Neural cell (in vitro differentiated cells): ENCODE measurements around the gene C10orf90. TPM values are rescaled to one million over a fixed set of nuclear protein-coding genes. Genes with fewer than 3 reads are reported as not detected.

Source experiments
- H2AFZ ChIP-seq: fragments of 200-600, 300-800 bp; sonication (generic), shearing (Covaris generic); 2 replicates; pipeline ENCODE4 v1.6.0; 2014; ENCODE audit warnings: low read depth, mild to moderate bottlenecking, antibody characterized with exemption, low read length, moderate library complexity
- H3F3A ChIP-seq: fragments of 200-600 bp; shearing (Covaris generic); 2 replicates; pipeline ENCODE4 v1.6.1; 2016; ENCODE audit warnings: mild to moderate bottlenecking, moderate library complexity, mixed read lengths, antibody characterized with exemption, low read length; ENCODE audit not compliant: insufficient read depth, poor library complexity, severe bottlenecking
- H3K27ac ChIP-seq: fragments of 200-600, 300-800 bp; sonication (generic), shearing (Covaris generic); 2 replicates; pipeline ENCODE4 v1.5.1; 2014; ENCODE audit warnings: mild to moderate bottlenecking, low read length, moderate library complexity
- H3K27me3 ChIP-seq: fragments of 300-800, 200-600 bp; sonication (generic), shearing (Covaris generic); 2 replicates; pipeline ENCODE4 v1.6.0; 2014; ENCODE audit warnings: mild to moderate bottlenecking, low read depth, low read length, moderate library complexity; ENCODE audit not compliant: insufficient read depth
- H3K36me3 ChIP-seq: fragments of 300-800, 200-600 bp; sonication (generic), shearing (Covaris generic); 2 replicates; pipeline ENCODE4 v1.5.1; 2014; ENCODE audit warnings: mild to moderate bottlenecking, antibody characterized with exemption, low read length, moderate library complexity; ENCODE audit not compliant: insufficient read depth
- H3K4me2 ChIP-seq: fragments of 300-800, 200-600 bp; sonication (generic), shearing (Covaris generic); 2 replicates; pipeline ENCODE4 v1.6.0; 2014; ENCODE audit warnings: mild to moderate bottlenecking, low read length
- H3K4me3 ChIP-seq: fragments of 300-800, 200-600 bp; sonication (generic), shearing (Covaris generic); 2 replicates; pipeline ENCODE4 v1.5.1; 2014; ENCODE audit warnings: mild to moderate bottlenecking, low read length, moderate library complexity
- H3K79me2 ChIP-seq: fragments of 200-600 bp; shearing (Covaris generic); replicated peaks from 2 replicates; pipeline ENCODE4 v1.6.0; 2014; ENCODE audit warnings: mild to moderate bottlenecking, low read length, moderate library complexity; ENCODE audit not compliant: insufficient read depth
- H3K9ac ChIP-seq: fragments of 300-800, 200-600 bp; sonication (generic), shearing (Covaris generic); 2 replicates; pipeline ENCODE4 v1.6.1; 2016; ENCODE audit warnings: mild to moderate bottlenecking, low read length, mixed read lengths
- H3K9me2 ChIP-seq: fragments of 200-600 bp; shearing (Covaris generic); 2 replicates; pipeline ENCODE4 v1.6.1; 2016; ENCODE audit warnings: mild to moderate bottlenecking, low read length, mixed read lengths; ENCODE audit not compliant: insufficient read depth
- H3K9me3 ChIP-seq: fragments of 200-600, 300-800 bp; sonication (generic), shearing (Covaris generic); 2 replicates; pipeline ENCODE4 v1.6.1; 2016; ENCODE audit warnings: mild to moderate bottlenecking, mixed run types, low read length, moderate library complexity, mixed read lengths
- H4K20me1 ChIP-seq: fragments of 200-600 bp; shearing (Covaris generic); 2 replicates; pipeline ENCODE4 v1.6.1; 2016; ENCODE audit warnings: mild to moderate bottlenecking, mixed run types; ENCODE audit not compliant: insufficient read depth
- CTCF ChIP-seq: fragments of 450-650 bp; IDR thresholded peaks from 2 replicates; pipeline ENCODE4 v1.5.1; 2014; ENCODE audit warnings: antibody characterized with exemption, mild to moderate bottlenecking, moderate library complexity; ENCODE audit not compliant: poor library complexity, severe bottlenecking
- EP300 ChIP-seq: fragments of 450-650 bp; conservative IDR thresholded peaks from 2 replicates; pipeline ENCODE4 v1.6.1; 2014; ENCODE audit warnings: antibody characterized with exemption, mild to moderate bottlenecking, moderate library complexity; ENCODE audit not compliant: poor library complexity, severe bottlenecking
- EZH2 ChIP-seq: fragments of 200-600, 300-800 bp; shearing (Covaris generic), sonication (generic); IDR thresholded peaks from 2 replicates; pipeline ENCODE4 v1.6.1; 2014; ENCODE audit warnings: antibody characterized with exemption, low read length, borderline replicate concordance, mild to moderate bottlenecking; ENCODE audit not compliant: insufficient read depth, poor library complexity, severe bottlenecking
- MXI1 ChIP-seq: fragments of 450-650 bp; conservative IDR thresholded peaks from 2 replicates; pipeline ENCODE4 v1.6.1; 2014; ENCODE audit warnings: antibody characterized with exemption, mild to moderate bottlenecking; ENCODE audit not compliant: poor library complexity, severe bottlenecking
- POLR2AphosphoS5 ChIP-seq: IDR thresholded peaks from 2 replicates; pipeline ENCODE4 v1.6.1; 2012
- RAD21 ChIP-seq: fragments of 450-650 bp; conservative IDR thresholded peaks from 2 replicates; pipeline ENCODE4 v1.6.1; 2014; ENCODE audit warnings: antibody characterized with exemption, mild to moderate bottlenecking, moderate library complexity
- SMC3 ChIP-seq: fragments of 450-650 bp; conservative IDR thresholded peaks from 2 replicates; pipeline ENCODE4 v1.6.1; 2014; ENCODE audit warnings: antibody characterized with exemption, mild to moderate bottlenecking, moderate library complexity; ENCODE audit not compliant: poor library complexity
- TAF1 ChIP-seq: IDR thresholded peaks from 2 replicates; pipeline ENCODE4 v1.6.1; 2012; ENCODE audit warnings: low read depth
- polyA plus RNA-seq: library from polyadenylated mRNA; depleted of rRNA; stranded (reverse); fragments of >200 nt; gene quantifications from 2 replicates; pipeline ENCODE4 v1.2.3, GENCODE V29; 2014
- TF ChIP-seq, protein P1 (sequence below): IDR thresholded peaks from 2 replicates; pipeline ENCODE4 v1.6.1; 2012; ENCODE audit warnings: borderline replicate concordance

The C10orf90 gene
- polyA plus RNA-seq, 1 donor from 2014 or later = not detected

- no peak overlapping the region for H3K27ac ChIP-seq
Measured at GRCh38 chr10:126432507-126432906, 238.0 kb downstream of the C10orf90 start.

GRCh38 chr10:126431816-126432215 is 238.7 kb downstream of the C10orf90 start:
- TF ChIP-seq, protein P1, sequence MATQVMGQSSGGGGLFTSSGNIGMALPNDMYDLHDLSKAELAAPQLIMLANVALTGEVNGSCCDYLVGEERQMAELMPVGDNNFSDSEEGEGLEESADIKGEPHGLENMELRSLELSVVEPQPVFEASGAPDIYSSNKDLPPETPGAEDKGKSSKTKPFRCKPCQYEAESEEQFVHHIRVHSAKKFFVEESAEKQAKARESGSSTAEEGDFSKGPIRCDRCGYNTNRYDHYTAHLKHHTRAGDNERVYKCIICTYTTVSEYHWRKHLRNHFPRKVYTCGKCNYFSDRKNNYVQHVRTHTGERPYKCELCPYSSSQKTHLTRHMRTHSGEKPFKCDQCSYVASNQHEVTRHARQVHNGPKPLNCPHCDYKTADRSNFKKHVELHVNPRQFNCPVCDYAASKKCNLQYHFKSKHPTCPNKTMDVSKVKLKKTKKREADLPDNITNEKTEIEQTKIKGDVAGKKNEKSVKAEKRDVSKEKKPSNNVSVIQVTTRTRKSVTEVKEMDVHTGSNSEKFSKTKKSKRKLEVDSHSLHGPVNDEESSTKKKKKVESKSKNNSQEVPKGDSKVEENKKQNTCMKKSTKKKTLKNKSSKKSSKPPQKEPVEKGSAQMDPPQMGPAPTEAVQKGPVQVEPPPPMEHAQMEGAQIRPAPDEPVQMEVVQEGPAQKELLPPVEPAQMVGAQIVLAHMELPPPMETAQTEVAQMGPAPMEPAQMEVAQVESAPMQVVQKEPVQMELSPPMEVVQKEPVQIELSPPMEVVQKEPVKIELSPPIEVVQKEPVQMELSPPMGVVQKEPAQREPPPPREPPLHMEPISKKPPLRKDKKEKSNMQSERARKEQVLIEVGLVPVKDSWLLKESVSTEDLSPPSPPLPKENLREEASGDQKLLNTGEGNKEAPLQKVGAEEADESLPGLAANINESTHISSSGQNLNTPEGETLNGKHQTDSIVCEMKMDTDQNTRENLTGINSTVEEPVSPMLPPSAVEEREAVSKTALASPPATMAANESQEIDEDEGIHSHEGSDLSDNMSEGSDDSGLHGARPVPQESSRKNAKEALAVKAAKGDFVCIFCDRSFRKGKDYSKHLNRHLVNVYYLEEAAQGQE = no peak
- TF ChIP-seq TAF1 (no peak), EP300 (no peak)
- no peaks in the 10 kb centered on the region for H3K9me2 ChIP-seq
- no peak overlapping the region for H3K9ac ChIP-seq
- H3F3A ChIP-seq = no peaks in the 10 kb centered on the region
- H3K27me3 ChIP-seq = no peaks in the 10 kb centered on the region
- H3K36me3 ChIP-seq = no peaks in the 10 kb centered on the region
- H3K4me3 ChIP-seq = no peak overlapping the region
- no peaks in the 10 kb centered on the region for H3K79me2 ChIP-seq
- no peak overlapping the region for H3K27ac ChIP-seq
- H4K20me1 ChIP-seq = no peaks in the 10 kb centered on the region
- no peak overlapping the region for H3K4me2 ChIP-seq
- no peaks in the 10 kb centered on the region for H3K9me3 ChIP-seq
- no peak overlapping the region for H2AFZ ChIP-seq

More at GRCh38 chr10:126432507-126432906, 238.0 kb downstream of the C10orf90 start:
- Histone ChIP-seq H3K9ac (no peak overlapping the region), H3K27me3 (no peaks in the 10 kb centered on the region), H4K20me1 (no peaks in the 10 kb centered on the region), H3F3A (no peaks in the 10 kb centered on the region), H3K4me3 (no peak overlapping the region), H3K36me3 (no peaks in the 10 kb centered on the region), H3K79me2 (no peaks in the 10 kb centered on the region), H3K9me2 (no peaks in the 10 kb centered on the region), H3K9me3 (no peaks in the 10 kb centered on the region), H3K4me2 (no peak overlapping the region), H2AFZ (no peak overlapping the region)
- TF ChIP-seq SMC3 (no peak), EZH2 (no peak), POLR2AphosphoS5 (no peak)

DNA sequence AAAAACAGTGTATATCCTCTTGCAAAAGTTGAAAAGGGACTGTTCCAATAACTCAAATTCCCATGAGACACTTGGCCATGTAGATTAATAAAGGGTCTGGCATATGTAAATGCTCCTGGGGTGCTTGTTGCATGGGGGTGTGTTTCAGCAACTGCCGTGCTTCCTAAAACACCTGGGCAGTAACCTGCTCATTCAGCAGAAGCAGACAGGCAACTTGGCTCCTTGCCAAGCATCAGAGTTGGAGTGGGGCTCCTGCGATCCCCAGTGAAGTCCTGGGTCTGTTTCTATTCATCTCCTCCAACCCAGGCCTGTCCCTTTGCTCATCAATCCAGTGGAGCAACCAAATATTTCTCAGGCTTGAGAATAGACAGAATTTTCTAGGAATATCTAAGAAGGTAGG is 240.0 kb downstream of the C10orf90 start:
- no peak overlapping the region for H3K9ac ChIP-seq
- no peaks in the 10 kb centered on the region for H3K9me3 ChIP-seq
- no peak overlapping the region for H3K27ac ChIP-seq
- no peaks in the 10 kb centered on the region for H3K36me3 ChIP-seq
- H3K9me2 ChIP-seq = no peaks in the 10 kb centered on the region
- H2AFZ ChIP-seq = no peak overlapping the region
- H3F3A ChIP-seq = no peaks in the 10 kb centered on the region
- no peak for TF ChIP-seq EP300
- TF ChIP-seq EZH2 = no peak
- no peak for TF ChIP-seq CTCF
- no peak for TF ChIP-seq SMC3
- no peak for TF ChIP-seq RAD21
- TF ChIP-seq TAF1 = no peak
- no peak for TF ChIP-seq POLR2AphosphoS5
- TF ChIP-seq MXI1 = no peak
- TF ChIP-seq, protein P1 = no peak
- no peak overlapping the region for H3K4me2 ChIP-seq
- no peak overlapping the region for H3K4me3 ChIP-seq
- no peaks in the 10 kb centered on the region for H3K79me2 ChIP-seq
- no peaks in the 10 kb centered on the region for H3K27me3 ChIP-seq
- H4K20me1 ChIP-seq = no peaks in the 10 kb centered on the region
